CD8-positive, alpha-beta memory T cell (primary cell): ENCODE measurements around the gene SGSH. TPM values are rescaled to one million over a fixed set of nuclear protein-coding genes. Genes with fewer than 3 reads are reported as not detected.

Experiments used
- CTCF ChIA-PET: fragments of 350-600 bp; sonication (Branson Sonifier 250); formaldehyde crosslinking; loops from one replicate; lab custom pipeline; 2021; ENCODE audit warnings: antibody characterized with exemption; lab: Charles Lee
- POLR2A ChIA-PET: fragments of 350-600 bp; sonication (Branson Sonifier 250); formaldehyde crosslinking; loops from one replicate; lab custom pipeline; 2021; ENCODE audit warnings: antibody characterized with exemption; lab: Charles Lee
- DNase-seq, 5 donors: peaks; one replicate each; pipeline versions ENCODE4 v3.0.0 to v3.0.0-alpha.2; 2020 to 2022; ENCODE audit warnings: mixed read lengths in 1 of 5
- H3K27ac ChIP-seq: one replicate; pipeline ENCODE4 v1.7.0; 2013; ENCODE audit warnings: low read depth, mild to moderate bottlenecking, low read length, moderate library complexity
- H3K27me3 ChIP-seq: 2 replicates; pipeline ENCODE4 v1.7.0; 2013; ENCODE audit warnings: low read length, mild to moderate bottlenecking; ENCODE audit not compliant: insufficient read depth, poor library complexity, severe bottlenecking
- H3K36me3 ChIP-seq: 2 replicates; pipeline ENCODE4 v1.7.0; 2013; ENCODE audit warnings: mild to moderate bottlenecking, low read length, moderate library complexity; ENCODE audit not compliant: insufficient read depth
- H3K4me1 ChIP-seq: 2 replicates; pipeline ENCODE4 v1.7.0; 2013; ENCODE audit warnings: mild to moderate bottlenecking, low read length, moderate library complexity; ENCODE audit not compliant: insufficient read depth
- H3K4me3 ChIP-seq: 2 replicates; pipeline ENCODE4 v1.7.0; 2013; ENCODE audit warnings: mild to moderate bottlenecking, low read length
- H3K9me3 ChIP-seq: 2 replicates; pipeline ENCODE4 v1.7.0; 2013; ENCODE audit warnings: mild to moderate bottlenecking, low read length
- H3K27ac Mint-ChIP-seq, 8 donors: one replicate each; pipeline ENCODE4 v1.8.0; 2020 to 2021; ENCODE audit warnings: mixed read lengths in 8 of 8, mild to moderate bottlenecking in 6 of 8, inconsistent platforms in 3 of 8, moderate library complexity in 3 of 8
- H3K27me3 Mint-ChIP-seq, 2 donors: one replicate each; pipeline ENCODE4 v1.8.0; 2020 to 2021; ENCODE audit warnings: mixed read lengths in 2 of 2, mild to moderate bottlenecking in 1 of 2, moderate library complexity in 1 of 2
- H3K36me3 Mint-ChIP-seq, 3 donors: one replicate each; pipeline ENCODE4 v1.8.0; 2020 to 2021; ENCODE audit warnings: mixed read lengths in 3 of 3, inconsistent platforms in 1 of 3, mild to moderate bottlenecking in 1 of 3
- H3K4me1 Mint-ChIP-seq, 3 donors: one replicate each; pipeline ENCODE4 v1.8.0; 2020 to 2021; ENCODE audit warnings: mixed read lengths in 3 of 3, inconsistent platforms in 1 of 3, mild to moderate bottlenecking in 1 of 3
- H3K4me3 Mint-ChIP-seq, 7 donors: one replicate each; pipeline ENCODE4 v1.8.0; 2020 to 2021; ENCODE audit warnings: mixed read lengths in 7 of 7, mild to moderate bottlenecking in 6 of 7, moderate library complexity in 4 of 7, inconsistent platforms in 2 of 7
- H3K9me3 Mint-ChIP-seq, 5 donors: one replicate each; pipeline ENCODE4 v1.8.0; 2020 to 2022; ENCODE audit warnings: mixed read lengths in 5 of 5, mild to moderate bottlenecking in 3 of 5, moderate library complexity in 2 of 5, inconsistent platforms in 1 of 5
- polyA plus RNA-seq: library from polyadenylated mRNA; unstranded; fragments of 300-500 nt; fragmentation: Illumina TruSeq; gene quantifications from one replicate; pipeline ENCODE4 v1.2.3, GENCODE V29; 2021
- total RNA-seq, 2 experiments: library from RNA; stranded (reverse); gene quantifications; one replicate each; pipeline ENCODE4 v1.2.3, GENCODE V29; 2021

The SGSH gene
- total and polyA plus RNA-seq, 3 experiments from 2014 or later: 23.2 to 46.7 (median 27.2) TPM

- H3K4me3 Mint-ChIP-seq: peak overlapping the region; percentile 90 to 99 (median 95)
- H3K27ac Mint-ChIP-seq: peak overlapping the region; percentile 87 to 99 (median 96)
- peak overlapping the region; percentile 94 for H3K27ac ChIP-seq
- peaks cover 38 to 63% (median 44%) of the 10 kb centered on the region in 3 donors for H3K4me1 Mint-ChIP-seq
- peaks cover 0 to 64% (median 22%) of the 10 kb centered on the region in 3 donors for H3K36me3 Mint-ChIP-seq
- H3K27me3 Mint-ChIP-seq: no peaks in the 10 kb centered on the region
- POLR2A ChIA-PET: interaction anchor here (0.7 to 1.8 kb wide), 5 partner anchors 24 to 150 kb away, joined by 3 to 7 read pairs (median 5); no protein-coding TSS in a partner anchor
- H3K9me3 Mint-ChIP-seq: no peaks in the 10 kb centered on the region
- H3K4me3 ChIP-seq: peak overlapping the region; percentile 99
- peaks cover 7% of the 10 kb centered on the region for H3K36me3 ChIP-seq
- H3K9me3 ChIP-seq: no peaks in the 10 kb centered on the region
- H3K4me1 ChIP-seq: peaks cover 31% of the 10 kb centered on the region
- CTCF ChIA-PET: interaction anchor here (0.8 to 1.7 kb wide), 7 partner anchors 17 to 118 kb away, joined by 3 to 10 read pairs (median 3); partner anchors contain the start of gene GAA
- peak; percentile 87 to 96 (median 90) for DNase-seq
- H3K27me3 ChIP-seq: no peaks in the 10 kb centered on the region
These were observed 945 bp downstream of the SGSH start for GRCh38 chr17:80219013-80219762.

- Mint-ChIP-seq H3K27me3 (no peaks in the 10 kb centered on the region), H3K4me1 (peaks cover 34 to 58% (median 41%) of the 10 kb centered on the region in 3 donors), H3K4me3 (peak overlapping the region; percentile 90 to 99 (median 95)), H3K36me3 (peaks cover 0 to 65% (median 19%) of the 10 kb centered on the region in 3 donors), H3K27ac (peak overlapping the region; percentile 87 to 98 (median 95)), H3K9me3 (no peaks in the 10 kb centered on the region)
- Histone ChIP-seq H3K27ac (no peak overlapping the region), H3K9me3 (no peaks in the 10 kb centered on the region), H3K36me3 (peaks cover 7% of the 10 kb centered on the region), H3K27me3 (no peaks in the 10 kb centered on the region), H3K4me1 (peaks cover 31% of the 10 kb centered on the region), H3K4me3 (peak overlapping the region; percentile 99)
- ChIA-PET POLR2A (interaction anchor here (1.8 kb wide), 1 partner anchor 47 kb away, joined by 5 read pairs; no protein-coding TSS in a partner anchor), CTCF (interaction anchor here (0.9 to 1.7 kb wide), 2 partner anchors 18 to 23 kb away, joined by 4 to 10 read pairs; no protein-coding TSS in a partner anchor)
- no peak for DNase-seq
These were observed 1.7 kb downstream of the SGSH start for GRCh38 chr17:80218391-80218790.

- CTCF ChIA-PET: interaction anchor here (0.9 kb wide), 1 partner anchor 19 kb away, joined by 4 read pairs; no protein-coding TSS in a partner anchor
- no peaks in the 10 kb centered on the region for H3K27me3 Mint-ChIP-seq
- POLR2A ChIA-PET: interaction anchor here (1.8 kb wide), 1 partner anchor 48 kb away, joined by 5 read pairs; no protein-coding TSS in a partner anchor
- peaks cover 34 to 52% (median 37%) of the 10 kb centered on the region in 3 donors for H3K4me1 Mint-ChIP-seq
- peaks cover 31% of the 10 kb centered on the region for H3K4me1 ChIP-seq
- H3K4me3 Mint-ChIP-seq: peak overlapping the region in 5 of 7 donors; percentile 41 to 96 (median 76)
- DNase-seq: no peak
- peaks cover 0 to 65% (median 18%) of the 10 kb centered on the region in 3 donors for H3K36me3 Mint-ChIP-seq
- H3K36me3 ChIP-seq: peaks cover 7% of the 10 kb centered on the region
- H3K4me3 ChIP-seq: no peak overlapping the region
- H3K27ac ChIP-seq: no peak overlapping the region
- peak overlapping the region; percentile 8 to 98 (median 94) for H3K27ac Mint-ChIP-seq
- H3K27me3 ChIP-seq: no peaks in the 10 kb centered on the region
- no peaks in the 10 kb centered on the region for H3K9me3 Mint-ChIP-seq
- H3K9me3 ChIP-seq: no peaks in the 10 kb centered on the region
These were observed 2.3 kb downstream of the SGSH start for GRCh38 chr17:80217703-80218362.

- DNase-seq: no peak
- Mint-ChIP-seq H3K9me3 (no peaks in the 10 kb centered on the region), H3K27me3 (no peaks in the 10 kb centered on the region), H3K4me1 (peaks cover 34 to 45% (median 35%) of the 10 kb centered on the region in 3 donors), H3K27ac (peak overlapping the region in 7 of 8 donors; percentile 8 to 68 (median 52)), H3K36me3 (peaks cover 0 to 68% (median 16%) of the 10 kb centered on the region in 3 donors), H3K4me3 (peak overlapping the region in 4 of 7 donors; percentile 26 to 81 (median 64))
- Histone ChIP-seq H3K4me1 (peaks cover 31% of the 10 kb centered on the region), H3K27ac (no peak overlapping the region), H3K4me3 (no peak overlapping the region), H3K36me3 (peaks cover 7% of the 10 kb centered on the region), H3K9me3 (no peaks in the 10 kb centered on the region), H3K27me3 (no peaks in the 10 kb centered on the region)
- ChIA-PET CTCF (no interaction called here), POLR2A (no interaction called here)
These were observed 3.4 kb downstream of the SGSH start for GRCh38 chr17:80216473-80217456.

GRCh38 chr17:80214878-80215210, 5.3 kb downstream of the SGSH start:
- no peak overlapping the region for H3K4me3 ChIP-seq
- peaks cover 13% of the 10 kb centered on the region for H3K36me3 ChIP-seq
- ChIA-PET CTCF (no interaction called here), POLR2A (no interaction called here)
- no peak overlapping the region for H3K27ac Mint-ChIP-seq
- no peaks in the 10 kb centered on the region for H3K9me3 ChIP-seq
- peaks cover 30 to 37% (median 31%) of the 10 kb centered on the region in 3 donors for H3K4me1 Mint-ChIP-seq
- no peak for DNase-seq
- H3K4me1 ChIP-seq: peaks cover 24% of the 10 kb centered on the region
- no peak overlapping the region for H3K27ac ChIP-seq
- peaks cover 0 to 79% (median 17%) of the 10 kb centered on the region in 3 donors for H3K36me3 Mint-ChIP-seq
- no peaks in the 10 kb centered on the region for H3K9me3 Mint-ChIP-seq
- H3K4me3 Mint-ChIP-seq: no peak overlapping the region
- no peaks in the 10 kb centered on the region for H3K27me3 Mint-ChIP-seq
- H3K27me3 ChIP-seq: no peaks in the 10 kb centered on the region

- peaks cover 0 to 79% (median 17%) of the 10 kb centered on the region in 3 donors for H3K36me3 Mint-ChIP-seq
- ChIA-PET POLR2A (no interaction called here), CTCF (no interaction called here)
- no peak for DNase-seq
- peaks cover 25 to 33% (median 26%) of the 10 kb centered on the region in 3 donors for H3K4me1 Mint-ChIP-seq
- Histone ChIP-seq H3K4me1 (peaks cover 22% of the 10 kb centered on the region), H3K27me3 (no peaks in the 10 kb centered on the region), H3K27ac (no peak overlapping the region), H3K4me3 (no peak overlapping the region), H3K9me3 (no peaks in the 10 kb centered on the region), H3K36me3 (peaks cover 13% of the 10 kb centered on the region)
- no peak overlapping the region for H3K27ac Mint-ChIP-seq
- no peak overlapping the region for H3K4me3 Mint-ChIP-seq
- H3K27me3 Mint-ChIP-seq: no peaks in the 10 kb centered on the region
- H3K9me3 Mint-ChIP-seq: no peaks in the 10 kb centered on the region
These were observed 5.9 kb downstream of the SGSH start for GRCh38 chr17:80214012-80214877.

- Mint-ChIP-seq H3K27ac (no peak overlapping the region), H3K4me1 (peaks cover 20 to 26% (median 20%) of the 10 kb centered on the region in 3 donors), H3K4me3 (no peak overlapping the region), H3K27me3 (no peaks in the 10 kb centered on the region), H3K36me3 (peaks cover 0 to 80% (median 17%) of the 10 kb centered on the region in 3 donors), H3K9me3 (no peaks in the 10 kb centered on the region)
- Histone ChIP-seq H3K4me1 (peaks cover 16% of the 10 kb centered on the region), H3K9me3 (no peaks in the 10 kb centered on the region), H3K27ac (no peak overlapping the region), H3K27me3 (no peaks in the 10 kb centered on the region), H3K36me3 (peaks cover 13% of the 10 kb centered on the region), H3K4me3 (no peak overlapping the region)
- DNase-seq: no peak
- CTCF ChIA-PET: no interaction called here
- POLR2A ChIA-PET: no interaction called here
These were observed 6.5 kb downstream of the SGSH start for GRCh38 chr17:80213643-80213975.
